Transverse colon (tissue), 3 donors: ENCODE measurements around the gene GPR158.

Source experiments
- CTCF ChIP-seq, 5 experiments: fragments of 200-600 bp in 3 of 5; fragments of 450-650 bp in 2 of 5; sonication (generic) in 3 of 5; IDR thresholded peaks; 1 replicate in 2 of 5; 2 replicates in 3 of 5; pipeline ENCODE4 v1.5.1; 2016 to 2017; ENCODE audit warnings: antibody characterized with exemption in 5 of 5, inconsistent platforms in 3 of 5, mild to moderate bottlenecking in 2 of 5, moderate library complexity in 1 of 5
- POLR2A ChIP-seq: fragments of 450-650 bp; IDR thresholded peaks from one replicate; pipeline ENCODE4 v1.6.1; 2016; ENCODE audit warnings: antibody characterized with exemption, mild to moderate bottlenecking, moderate library complexity

GRCh38 chr10:25357269-25357668, 182.5 kb downstream of the GPR158 start:
- no peak for TF ChIP-seq CTCF (IDR thresholded peaks at IDR 0.05)
- TF ChIP-seq POLR2A: no peak
